ENCODE results near the gene GAL3ST2.
"Not testable (repeated sequence)": the region's sequence is repeated elsewhere in the genome, so short reads cannot be mapped to it uniquely, and the experiment has no call there.

GAL3ST2 gene

DNA sequence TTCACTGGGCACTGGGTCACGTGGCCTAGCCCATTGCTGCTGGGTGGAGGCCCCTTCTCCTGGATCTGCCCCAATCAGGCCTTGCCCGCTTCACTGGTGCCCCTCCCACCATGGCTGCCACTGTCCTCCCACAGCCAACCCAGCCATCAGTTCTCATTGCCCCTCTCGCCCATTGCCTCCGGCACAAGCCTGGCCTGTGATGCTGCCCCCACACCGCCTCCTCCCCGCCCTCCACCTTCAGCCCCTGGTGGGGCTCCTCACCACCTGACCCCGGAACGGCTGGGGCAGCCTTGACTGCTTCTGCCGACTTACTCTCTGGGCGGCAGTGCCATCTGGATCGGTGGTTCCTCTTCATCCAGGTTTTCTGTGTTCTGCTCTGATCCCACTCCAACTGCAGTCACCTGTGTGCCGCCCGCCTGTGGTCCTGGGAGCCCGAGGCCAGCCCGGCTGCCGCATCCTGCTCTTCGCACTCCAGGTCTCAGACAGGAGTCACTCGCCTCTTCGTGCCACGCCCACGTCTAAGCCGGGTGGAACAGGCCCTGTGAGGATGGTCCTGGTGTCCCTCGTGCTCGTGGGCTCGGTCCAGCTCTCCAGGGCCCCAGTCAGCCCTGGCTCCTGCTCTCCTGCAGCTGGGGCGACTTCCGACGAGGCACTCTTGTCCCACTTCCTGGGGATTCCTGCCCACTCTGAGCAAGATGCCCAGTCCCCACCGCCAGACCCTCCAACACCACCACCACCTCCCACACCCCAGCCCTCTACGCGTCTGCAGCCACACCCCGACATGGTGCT is 28.0 kb upstream of the GAL3ST2 start:
- DNase-seq = no peak

DNA sequence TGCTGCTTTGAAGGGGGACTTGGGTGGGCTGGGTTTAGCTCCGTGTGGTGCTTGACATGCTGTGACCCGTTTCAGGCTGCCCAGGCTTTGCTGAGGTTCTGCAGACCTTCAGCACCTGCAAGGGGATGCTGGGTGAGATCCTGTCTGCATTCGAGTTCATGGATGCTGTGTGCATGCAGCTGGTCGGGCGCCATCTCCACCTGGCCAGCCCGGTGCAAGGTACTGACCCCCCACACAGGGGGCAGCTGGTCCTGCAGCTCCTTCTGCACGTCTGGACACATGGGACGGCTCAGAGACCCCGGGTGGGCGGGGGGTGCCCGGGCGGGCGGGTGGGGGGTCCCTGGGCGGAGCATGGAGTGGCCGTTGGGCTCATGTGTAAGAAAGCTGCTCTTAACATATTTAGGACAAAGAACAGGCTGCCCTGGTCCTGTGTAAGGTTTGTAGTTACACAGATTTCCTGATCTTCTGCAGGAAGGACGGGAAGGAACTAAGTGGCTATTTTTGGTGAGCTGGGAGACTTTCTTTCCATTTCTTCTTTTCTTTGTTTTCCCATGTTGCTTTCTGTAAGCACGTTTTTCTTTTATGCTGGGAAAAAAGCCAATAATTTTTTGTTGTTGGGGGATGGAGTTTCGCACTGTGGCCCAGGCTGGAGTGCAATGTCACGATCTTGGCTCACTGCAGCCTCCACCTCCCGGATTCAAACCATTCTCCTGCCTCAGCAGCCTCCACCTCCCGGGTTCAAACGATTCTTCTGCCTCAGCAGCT is 26.4 kb upstream of the GAL3ST2 start:
- DNase-seq = no peak

DNA sequence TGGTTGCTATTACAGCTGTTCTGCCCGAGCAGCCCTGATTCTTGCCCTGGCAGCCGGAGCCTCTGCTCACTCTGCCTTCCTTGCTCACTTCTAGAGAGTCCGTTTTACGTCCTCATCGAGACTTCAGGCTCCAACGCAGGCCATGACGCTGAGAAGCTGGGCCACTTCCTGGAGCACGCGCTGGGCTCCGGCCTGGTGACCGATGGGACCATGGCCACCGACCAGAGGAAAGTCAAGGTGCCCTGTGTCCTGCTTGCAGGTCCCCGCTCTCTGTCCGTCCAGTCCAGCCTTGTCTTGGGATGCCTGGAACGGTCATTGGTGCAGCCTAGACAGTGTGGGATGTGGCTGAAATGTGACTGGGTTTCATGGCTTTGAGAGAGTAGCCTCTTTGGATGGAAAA is 25.5 kb upstream of the GAL3ST2 start:
- DNase-seq = no peak

DNA sequence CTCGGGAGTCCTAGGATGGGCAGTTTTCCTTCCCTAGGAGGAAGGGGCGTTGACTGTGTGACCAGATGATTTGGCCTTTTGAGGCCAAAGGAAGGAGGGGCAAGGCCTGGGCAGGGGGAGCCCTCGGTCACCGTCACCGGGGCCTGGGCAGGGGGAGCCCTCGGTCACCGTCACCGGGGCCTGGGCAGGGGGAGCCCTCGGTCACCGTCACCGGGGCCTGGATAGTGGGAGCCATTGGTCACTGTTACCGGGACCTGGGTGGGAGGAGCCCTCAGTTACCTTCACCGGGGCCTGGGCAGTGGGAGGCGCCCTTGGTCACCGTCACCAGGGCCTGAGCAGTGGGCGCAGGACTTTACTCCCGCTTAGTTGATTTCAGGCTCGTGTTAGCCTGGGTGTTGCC is 24.8 kb upstream of the GAL3ST2 start:
- DNase-seq = no peak

DNA sequence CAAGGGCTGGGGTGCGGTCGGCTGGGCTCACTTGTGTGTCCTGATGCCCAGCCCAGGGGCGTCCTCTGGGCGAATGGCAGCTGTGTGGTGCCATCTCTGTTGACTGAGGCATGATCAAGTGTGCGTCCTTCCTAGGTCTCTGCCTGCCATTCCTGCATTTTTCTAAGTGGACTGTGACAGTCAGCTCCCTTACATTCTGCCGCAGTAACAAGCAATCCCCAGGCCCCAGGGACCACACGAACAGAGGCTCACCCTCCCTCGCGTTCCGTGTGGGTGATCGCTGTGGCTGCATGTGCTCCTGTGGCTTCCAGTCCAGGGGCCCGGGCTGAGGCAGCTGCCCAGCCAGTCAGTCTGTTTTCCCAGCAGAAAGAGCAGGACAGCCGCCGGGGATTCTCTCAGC is 24.4 kb upstream of the GAL3ST2 start:
- no peak for DNase-seq

DNA sequence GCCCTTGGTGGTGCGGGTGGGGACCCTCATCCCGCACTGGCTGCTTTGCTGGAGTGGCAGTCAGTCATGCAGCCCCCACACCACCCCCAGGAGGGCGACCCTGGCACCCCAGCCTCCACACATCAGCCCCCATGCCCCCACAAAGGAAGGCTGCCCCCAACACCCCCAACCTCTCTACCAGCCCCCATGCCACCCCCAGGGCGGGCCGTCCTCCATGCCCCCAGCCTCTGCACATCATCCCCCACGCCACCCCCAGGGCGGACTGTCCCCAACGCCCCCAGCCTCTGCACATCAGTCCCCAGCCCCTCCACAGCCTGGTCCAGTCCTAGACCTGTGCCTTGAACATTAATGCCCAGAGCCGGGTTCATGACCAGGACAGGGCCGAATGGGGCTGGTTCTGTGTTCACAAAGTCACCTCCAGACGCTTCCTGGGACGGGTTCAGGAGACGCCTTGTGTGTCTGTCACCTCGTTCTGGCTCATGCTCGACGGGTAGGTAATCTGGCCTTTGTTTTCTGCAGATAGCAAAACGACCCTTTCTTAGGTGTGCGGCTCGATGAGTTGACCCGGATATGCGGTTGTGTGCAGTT is 23.8 kb upstream of the GAL3ST2 start:
- no peak for DNase-seq

DNA sequence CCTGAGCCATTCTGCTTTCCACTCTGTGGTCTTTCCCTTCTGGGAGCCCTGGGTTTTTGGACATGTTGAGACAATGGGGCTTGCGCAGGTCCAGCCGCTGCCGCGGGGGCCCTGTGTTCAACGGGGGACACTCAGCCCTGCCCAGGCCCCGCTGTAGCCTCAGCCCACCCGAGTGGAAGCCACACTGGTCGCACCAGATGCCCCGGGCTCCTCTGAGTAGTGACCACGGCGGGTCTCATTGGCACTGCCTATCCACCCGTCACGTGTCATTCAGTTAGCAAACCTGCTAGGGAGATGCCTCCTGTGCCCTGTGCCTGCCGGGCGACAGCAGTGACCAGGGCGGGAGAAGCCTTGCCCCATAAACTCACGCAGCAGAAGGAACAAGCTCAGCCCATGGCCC is 23.1 kb upstream of the GAL3ST2 start:
- DNase-seq = no peak

DNA sequence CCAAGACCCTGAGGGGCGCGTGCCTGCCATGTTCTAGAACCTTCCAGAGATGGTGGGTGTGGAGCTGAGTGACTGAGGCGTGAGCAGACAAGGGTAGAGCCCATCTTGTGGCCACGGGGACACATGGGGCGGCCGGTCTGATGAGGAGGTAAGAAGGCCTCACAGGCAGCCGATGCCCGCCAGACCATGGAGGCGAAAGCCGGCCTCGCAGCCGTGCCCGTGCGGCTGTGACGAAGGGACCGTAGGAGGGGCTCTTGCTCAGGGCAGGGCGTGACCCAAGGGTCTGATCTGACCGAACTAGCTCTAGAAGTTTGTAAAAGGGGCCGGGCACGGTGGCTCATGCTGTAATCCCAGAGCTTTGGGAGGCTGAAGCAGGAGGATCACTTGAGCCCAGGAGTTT is 22.6 kb upstream of the GAL3ST2 start:
- DNase-seq = no peak

DNA sequence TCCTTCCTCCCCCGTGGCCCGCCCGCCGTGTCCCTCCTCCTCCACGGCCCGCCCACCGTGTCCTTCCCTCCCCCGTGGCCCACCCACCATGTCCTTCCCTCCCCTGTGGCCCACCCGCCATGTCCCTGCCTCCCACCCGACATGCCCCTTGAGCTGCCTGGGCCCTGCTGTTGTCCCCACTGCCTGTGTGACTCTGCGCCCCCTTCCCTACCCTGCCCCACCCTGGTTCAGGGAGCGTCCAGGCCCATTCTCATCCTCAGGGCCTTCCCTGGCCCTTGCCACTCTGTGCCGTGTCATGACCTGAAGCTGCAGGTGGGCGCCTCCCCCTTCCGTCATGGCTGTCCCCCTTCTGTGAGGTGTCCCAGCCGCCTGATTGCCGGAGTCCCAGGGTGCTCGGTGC is 21.5 kb upstream of the GAL3ST2 start:
- no peak for DNase-seq

DNA sequence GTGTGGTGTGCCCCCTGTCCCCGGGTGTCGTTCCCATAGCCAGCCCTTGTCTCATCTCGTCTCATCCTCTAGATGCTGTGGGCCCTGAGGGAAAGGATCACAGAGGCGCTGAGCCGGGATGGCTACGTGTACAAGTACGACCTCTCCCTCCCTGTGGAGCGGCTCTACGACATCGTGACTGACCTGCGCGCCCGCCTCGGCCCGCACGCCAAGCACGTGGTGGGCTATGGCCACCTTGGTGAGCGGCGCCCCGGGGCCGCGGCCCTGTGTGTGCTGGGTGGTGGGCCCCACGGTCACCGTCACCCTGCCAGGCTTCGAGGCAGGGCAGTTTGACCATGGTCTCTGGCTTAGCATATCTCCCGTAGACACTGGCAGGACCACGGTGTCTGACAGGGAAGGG is 20.8 kb upstream of the GAL3ST2 start:
- no peak for DNase-seq

DNA sequence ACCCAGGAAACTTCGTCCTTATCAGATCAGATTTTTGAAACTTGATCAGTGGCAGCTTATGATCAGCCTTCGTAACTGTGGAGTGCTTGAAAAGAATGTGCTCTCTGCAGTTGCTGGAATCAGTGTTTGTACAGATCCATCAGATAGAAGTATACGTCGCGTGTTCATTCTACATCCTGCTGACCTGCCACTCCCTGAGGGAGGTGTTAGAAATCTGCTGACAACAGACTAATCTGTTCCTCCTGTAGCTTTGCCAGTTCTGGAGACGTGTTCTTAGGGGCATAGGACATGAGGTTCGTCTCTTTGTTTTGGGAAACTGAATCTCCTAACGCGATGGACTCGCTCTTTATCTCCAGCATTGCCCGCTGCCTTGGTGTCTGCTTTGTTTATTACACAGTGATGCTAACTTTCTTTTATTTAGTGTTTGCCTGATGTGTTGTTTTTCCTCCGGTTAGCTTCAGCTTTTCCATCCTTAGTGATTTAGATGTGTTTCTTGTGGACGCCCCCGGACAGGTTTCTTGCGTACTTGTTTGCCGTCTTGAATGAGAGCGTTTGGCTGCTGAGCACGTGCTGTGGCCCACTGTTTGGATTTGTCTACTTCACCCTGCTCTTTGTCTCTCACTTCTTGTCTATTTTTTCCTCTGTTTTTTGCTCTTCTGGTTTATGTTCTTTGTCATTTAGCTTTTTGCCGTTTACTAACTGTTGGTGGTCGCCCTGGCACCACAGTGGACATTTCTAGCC is 17.4 kb upstream of the GAL3ST2 start:
- DNase-seq = no peak

DNA sequence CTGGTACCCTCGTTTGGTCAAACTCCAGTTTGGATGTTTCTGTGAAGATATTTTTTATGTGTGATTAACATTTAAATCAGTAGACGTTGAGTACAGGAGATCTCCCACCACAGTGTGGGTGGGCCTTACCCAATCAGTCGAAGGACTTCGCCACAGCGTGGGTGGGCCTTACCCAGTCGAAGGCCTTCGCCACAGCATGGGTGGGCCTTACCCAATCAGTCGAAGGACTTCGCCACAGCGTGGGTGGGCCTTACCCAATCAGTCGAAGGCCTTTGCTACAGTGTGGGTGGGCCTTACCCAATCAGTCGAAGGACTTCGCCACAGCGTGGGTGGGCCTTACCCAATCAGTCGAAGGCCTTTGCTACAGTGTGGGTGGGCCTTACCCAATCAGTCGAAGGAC is 16.7 kb upstream of the GAL3ST2 start:
- not testable (repeated sequence) for DNase-seq

DNA sequence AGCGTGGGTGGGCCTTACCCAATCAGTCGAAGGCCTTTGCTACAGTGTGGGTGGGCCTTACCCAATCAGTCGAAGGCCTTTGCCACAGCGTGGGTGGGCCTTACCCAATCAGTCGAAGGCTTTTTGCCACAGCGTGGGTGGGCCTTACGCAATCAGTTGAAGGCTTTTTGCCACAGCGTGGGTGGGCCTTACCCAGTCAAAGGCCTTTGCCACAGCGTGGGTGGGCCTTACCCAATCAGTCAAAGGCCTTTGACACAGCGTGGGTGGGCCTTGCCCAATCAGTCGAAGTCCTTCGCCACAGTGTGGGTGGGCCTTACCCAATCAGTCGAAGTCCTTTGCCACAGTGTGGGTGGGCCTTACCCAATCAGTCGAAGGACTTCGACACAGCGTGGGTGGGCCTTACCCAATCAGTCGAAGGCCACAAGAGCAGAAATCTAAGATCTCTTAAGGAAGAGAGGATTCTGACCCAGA is 16.3 kb upstream of the GAL3ST2 start:
- DNase-seq = no peak

DNA sequence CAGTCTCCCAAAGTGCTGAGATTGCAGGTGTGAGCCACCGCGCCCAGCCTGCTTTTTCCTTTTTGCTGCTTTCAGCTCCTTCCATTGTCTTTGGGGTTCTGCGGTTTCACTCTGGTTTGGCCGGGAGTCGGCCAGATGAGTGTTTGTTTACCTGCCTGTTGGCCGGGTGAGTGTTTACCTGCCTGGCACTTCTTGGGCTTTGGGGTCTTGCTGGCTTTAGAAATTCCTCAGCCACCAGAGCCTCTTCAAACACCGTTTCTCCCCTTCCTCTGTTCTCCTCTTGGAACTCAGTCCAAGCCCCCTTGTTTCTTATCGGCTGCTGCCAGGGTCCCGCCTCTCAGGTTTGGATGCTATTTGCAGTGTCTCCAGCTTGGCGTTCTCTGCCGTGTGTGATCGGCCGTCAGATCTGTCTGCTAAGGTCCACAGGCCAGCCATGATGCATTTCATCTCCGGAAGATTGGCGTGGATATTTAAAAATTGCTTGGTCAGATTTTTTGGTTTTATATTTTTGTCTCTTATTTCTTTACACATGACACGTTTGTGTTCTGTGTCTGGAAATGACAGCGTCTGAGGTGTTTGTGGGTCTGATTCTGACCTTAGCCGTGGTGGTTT is 14.2 kb upstream of the GAL3ST2 start:
- peak in 1 of 2 donors; percentile 21 for DNase-seq

DNA sequence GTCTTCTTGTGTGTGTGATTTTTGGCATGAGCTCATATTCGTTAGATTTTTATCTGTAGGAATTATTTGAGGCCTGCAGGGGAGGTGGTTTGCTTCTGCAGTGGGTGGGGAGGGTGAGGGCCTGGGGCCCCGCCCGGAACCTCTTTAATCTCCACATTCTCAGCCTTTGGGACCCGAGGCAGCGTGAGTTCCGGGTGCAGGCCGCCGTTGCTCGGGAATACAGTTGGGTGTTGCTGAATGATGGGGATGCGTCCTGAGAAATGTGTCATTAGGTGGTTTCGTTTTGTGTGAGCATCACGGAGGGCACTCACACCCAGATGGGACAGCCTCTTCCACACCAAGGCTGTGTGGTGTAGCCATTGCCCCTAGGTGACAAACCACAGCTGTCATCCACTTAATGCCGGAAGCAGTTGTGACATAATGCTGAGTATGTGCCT is 13.7 kb upstream of the GAL3ST2 start:
- DNase-seq = peak; percentile 74 to 82

DNA sequence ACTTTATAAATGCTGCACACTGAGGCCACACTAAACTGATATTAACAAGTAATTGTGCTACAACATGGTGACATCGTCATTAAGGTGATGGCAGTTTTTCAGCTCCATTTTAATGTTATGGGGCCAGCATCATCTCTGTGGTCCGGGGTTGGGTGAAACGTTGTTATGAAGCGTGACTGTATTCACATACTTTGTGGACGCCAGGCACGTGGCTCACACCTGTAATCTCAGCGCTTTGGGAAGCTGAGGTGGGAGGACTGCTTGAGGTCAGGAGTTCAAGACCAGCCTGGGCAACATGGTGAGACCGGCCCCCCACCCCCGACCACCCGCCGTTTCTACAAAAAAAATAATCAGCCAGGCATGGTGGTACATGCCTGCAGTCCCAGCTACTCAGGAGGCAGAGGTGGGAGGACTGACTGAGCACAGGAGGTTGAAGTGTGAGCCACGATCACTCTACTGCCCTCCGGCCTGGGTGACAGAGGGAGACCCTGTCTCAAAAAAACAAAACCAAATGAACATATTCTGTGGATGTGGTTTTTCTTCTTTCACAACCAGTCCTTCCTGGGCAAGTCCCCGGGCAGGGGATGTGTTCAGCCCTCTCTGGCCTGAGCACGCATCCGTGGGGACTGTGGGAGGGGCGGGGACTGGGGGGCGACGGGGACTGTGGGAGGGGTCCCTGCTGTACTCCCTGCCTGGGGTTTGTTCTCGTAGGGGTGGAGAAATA is 12.9 kb upstream of the GAL3ST2 start:
- DNase-seq = peak; percentile 23 to 46

DNA sequence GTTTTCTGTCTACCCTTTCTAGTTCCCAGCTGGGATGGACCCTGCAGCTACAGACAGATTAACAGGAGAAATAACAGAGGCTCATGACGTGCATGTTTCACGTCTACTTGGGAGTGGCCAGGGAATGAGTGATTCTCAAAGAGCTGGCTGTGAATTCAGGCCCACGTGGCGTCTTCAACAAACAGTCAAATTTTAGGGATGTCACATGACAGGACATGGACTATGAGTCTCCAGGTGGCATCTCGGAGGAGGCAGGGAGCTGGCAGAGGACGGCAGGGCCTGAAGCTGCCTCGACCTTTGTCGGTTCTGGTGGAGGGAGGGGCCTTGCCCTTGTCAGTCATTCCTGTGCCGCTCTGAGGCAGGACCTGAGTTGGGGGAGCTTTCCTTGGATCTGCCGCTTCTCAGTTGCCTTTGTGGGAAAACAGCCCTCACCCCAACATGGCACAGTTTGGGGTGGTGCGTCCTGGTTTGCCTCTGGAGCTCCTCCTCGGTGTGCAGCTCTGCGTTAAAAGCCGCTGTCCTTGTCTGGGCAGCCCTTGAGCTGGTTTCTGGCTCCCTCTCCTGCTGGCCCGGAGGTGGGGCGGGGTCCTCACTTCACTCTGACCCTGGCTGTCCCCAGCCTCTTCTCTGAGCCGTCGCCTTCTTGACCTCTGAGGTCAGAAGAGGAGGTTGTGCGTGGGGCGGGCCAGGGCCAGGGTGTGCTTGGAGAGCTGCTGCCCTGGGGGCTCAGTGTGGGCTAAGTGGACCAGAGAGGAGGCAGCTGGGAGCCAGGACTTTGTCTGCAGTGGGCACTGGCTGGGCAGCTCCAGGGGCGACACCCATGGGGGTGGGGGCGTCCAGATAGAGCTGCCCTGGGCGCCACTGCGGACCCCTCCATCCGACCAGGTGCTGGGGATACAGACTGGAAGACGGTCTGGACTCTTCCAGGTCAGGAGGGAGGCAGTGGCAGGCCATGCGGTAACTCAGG is 12.1 kb upstream of the GAL3ST2 start:
- DNase-seq = no peak

DNA sequence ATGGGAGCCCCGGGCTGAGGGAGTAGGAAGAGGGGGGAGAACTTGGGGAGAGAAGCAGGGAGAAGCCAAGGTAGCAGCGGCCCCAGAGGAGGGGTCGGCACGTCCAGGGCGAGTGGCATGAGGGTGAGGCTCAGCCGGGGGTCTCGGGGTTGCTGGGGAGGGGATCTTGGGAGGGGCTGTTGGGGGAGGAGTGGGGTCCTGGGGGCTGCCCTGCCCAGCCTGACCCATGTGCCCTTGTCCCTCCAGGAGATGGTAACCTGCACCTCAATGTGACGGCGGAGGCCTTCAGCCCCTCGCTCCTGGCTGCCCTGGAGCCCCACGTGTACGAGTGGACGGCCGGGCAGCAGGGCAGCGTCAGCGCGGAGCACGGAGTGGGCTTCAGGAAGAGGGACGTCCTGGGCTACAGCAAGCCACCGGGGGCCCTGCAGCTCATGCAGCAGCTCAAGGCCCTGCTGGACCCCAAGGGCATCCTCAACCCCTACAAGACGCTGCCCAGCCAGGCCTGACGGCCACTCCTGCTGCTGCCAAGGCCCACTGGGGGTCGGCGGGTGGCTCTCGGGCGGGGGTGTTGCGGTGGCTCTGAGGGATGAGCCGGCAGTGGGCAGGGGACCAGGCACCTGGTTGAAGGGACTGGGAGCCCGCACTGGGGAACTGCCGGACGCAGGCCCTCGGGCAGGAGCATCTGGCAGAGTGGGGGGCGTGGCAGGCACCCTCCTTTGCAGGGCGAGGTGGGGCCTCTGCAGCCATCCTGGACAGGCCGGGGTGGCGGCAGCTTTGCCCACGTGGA is 9.0 kb upstream of the GAL3ST2 start:
- no peak for DNase-seq

DNA sequence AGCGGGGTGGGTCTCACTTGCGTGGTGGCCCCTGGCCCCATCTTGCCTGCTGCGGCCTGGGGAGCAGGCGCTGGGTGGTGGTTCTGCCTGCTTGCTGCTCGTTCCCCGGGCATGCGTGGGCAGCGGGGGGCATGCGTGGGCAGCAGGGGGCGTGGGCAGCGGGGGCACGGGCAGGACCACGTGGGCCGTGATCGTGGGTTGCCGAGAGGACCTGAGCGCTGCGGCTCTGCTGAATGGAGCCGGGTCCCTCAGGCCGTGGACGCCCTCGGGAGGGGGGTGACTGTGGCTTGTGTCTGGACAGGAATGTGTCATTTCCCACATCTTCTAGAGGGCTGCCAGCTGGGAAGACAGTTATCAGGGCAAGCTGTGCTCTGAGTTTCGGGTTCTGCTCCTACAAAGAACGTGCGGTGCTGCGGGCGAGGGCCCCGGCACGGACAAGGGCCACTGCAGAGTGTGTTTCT is 8.3 kb upstream of the GAL3ST2 start:
- DNase-seq = no peak

DNA sequence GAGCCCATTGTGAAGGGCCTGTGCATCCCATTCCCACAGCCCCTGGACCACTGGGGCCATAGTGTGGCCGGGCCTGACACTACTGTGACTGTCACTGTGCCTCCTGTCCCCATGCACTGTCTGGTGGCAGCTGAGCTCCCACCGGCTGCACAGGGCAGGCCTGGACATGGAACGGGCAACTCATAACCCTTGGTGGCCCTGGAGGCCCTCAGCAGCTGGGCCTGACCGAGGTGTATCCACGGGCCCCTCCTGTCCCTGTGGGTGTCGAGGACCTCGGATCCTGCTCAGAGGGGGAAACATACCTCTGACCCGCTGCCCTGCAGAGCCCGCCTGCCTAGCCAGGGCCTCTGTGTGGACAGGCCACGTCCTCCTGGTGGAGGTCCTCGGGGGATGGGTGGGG is 7.8 kb upstream of the GAL3ST2 start:
- no peak for DNase-seq

All from CD4-positive, alpha-beta T cell treated with Interleukin-1 beta for 1 hour (primary cell).